A172 (cell line): ENCODE measurements around the gene HOXA3. TPM values are rescaled to one million over a fixed set of nuclear protein-coding genes. Genes with fewer than 3 reads are reported as not detected.

Experiments used
- DNase-seq: peaks from one replicate; pipeline ENCODE4 v3.0.0-alpha.2; 2015; ENCODE audit warnings: low spot score
- total RNA-seq: library from RNA; depleted of rRNA; stranded (reverse); fragments of >200 nt; shearing (Covaris generic); gene quantifications from 2 replicates; pipeline ENCODE4 v1.2.3, GENCODE V29; 2014

Gene HOXA3
- total RNA-seq, 1 experiment from 2014 or later: 0.41 TPM

DNA sequence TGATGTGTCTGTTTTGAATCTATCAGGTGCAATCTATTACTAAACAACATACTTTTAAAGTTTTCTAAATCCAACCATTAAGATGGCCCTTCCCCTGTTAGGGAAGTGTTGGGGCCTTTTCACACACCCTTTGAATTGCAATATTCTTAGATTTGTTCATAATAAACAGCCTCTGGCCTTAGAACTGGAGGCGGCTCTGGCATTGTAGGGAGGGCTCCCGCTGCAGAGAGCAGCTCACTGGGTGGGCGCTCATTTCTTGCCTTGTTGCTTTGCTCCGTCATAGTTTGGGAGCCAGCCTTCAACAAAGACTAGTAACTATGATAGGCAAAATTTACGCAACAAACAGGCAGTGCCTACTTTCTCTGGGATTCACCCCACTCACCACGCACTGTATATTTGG lies 26.0 kb upstream of the HOXA3 start:
- no peak for DNase-seq

- DNase-seq: no peak
Observed at GRCh38 chr7:27177795-27178320, 25.5 kb upstream of the HOXA3 start.

DNA sequence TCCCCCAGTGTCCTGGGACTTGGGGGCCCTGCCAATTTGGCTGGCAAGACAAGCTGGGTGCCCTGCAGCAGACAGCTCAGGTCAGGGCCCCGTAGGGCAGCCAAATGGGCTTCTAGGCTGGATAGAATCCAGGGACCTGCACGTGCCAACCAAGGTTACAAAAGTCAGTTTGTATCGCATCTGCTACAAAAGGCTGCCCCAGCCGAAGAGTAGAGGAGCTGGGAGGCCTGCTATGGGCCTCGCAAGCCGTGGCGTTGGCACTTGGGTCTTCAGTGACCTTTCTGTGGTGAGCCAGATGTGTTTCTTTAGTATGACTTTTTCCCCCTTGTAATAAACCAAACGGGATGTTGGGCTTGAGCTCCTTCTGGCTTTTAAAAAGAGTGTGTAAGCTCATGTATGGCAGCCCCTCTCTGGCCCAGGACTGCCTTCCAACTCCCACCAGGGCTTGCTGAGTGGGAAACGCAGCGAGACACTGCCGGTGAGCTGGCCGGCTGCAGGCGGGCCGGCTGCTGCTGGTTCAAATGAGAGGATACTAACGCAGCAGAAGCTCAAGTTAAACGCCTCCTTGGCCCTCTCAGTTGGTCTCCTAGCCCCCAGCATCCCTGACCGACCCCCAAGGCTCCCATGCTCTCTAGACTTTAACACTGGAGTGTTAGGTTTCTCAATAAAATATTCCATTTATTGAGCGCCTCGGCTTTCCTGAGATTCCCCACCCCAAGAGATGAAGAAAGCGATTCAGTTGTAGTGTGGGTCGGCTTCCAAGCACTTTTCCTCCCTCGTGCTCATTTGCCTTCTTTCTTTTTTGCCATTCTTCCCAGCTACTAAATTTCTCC lies 24.8 kb upstream of the HOXA3 start:
- DNase-seq: no peak

GRCh38 chr7:27176524-27176845 lies 24.1 kb upstream of the HOXA3 start:
- no peak for DNase-seq

DNA sequence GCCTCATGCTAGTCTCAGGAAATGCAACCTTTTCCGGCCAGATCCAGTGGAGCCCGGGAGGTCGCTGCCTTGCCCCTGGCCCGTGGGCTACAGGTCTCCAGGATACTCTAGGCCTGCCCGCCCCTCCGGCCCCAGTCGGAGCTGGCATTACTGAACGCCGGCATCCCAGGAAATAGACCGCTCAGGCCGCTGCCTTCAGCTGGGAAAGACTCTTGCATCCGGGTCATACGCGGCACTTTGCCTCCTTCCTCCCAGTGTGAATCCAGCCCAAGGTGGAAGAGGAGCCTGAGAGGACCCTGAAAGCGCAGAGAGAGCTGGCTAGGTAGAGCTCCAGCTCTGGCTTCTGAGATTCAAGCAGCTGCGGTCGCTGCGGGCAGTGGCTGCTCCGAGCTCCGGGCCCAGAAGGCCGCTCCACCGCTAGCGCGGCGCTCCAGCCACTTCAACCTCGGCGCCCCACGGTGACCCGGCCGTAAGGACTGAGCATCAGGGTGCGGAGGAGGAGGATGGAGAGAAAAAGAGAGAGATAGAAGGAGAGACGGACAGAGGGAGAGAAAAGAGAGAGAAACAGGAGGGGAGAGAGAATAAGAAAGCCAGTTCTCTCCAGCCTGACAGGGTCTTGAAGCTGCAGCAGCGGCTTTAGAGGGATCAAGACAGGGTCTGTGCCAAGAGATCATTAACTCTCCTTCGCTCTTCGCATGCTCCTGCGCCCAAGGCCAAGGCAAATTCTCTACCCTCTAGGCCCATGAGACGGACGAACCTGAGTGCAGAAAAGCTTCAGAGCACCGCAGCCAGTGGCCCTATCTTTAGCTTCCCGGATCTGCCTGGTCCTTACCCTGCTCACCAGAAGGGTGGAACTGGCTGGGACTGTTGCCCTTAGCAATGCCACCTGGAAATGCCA lies 23.5 kb upstream of the HOXA3 start:
- DNase-seq: no peak

- DNase-seq: no peak
Observed at GRCh38 chr7:27174874-27175625, 22.7 kb upstream of the HOXA3 start.

- no peak for DNase-seq
Observed at GRCh38 chr7:27173956-27174873, 21.8 kb upstream of the HOXA3 start, which contains the start of gene HOXA10. TSS of gene HOXA10 (minus strand) at chr7:27174320. CDS start at chr7:27174306, 14 bp downstream.

DNA sequence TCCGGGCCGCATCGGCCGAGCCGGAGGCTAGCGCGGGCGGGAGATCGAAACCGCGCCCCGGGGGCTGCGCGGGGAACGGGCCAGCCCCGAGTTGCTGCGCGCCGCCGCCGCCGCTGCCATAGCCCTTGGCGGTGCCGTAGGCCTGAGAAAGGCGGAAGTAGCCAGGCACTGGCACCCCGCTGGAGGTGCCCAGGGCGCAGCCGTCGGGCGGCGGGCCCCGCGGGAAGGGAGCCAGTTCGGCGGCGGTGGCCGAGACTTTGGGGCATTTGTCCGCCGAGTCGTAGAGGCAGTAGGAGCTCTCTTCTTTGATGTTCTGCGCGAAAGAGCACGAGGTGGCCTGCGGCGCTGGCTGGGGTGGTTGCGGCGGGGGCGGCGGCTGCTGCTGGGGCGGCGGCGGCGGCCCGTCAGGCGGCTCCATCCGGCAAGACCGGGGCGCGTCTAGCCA lies 21.1 kb upstream of the HOXA3 start:
- DNase-seq: no peak

DNA sequence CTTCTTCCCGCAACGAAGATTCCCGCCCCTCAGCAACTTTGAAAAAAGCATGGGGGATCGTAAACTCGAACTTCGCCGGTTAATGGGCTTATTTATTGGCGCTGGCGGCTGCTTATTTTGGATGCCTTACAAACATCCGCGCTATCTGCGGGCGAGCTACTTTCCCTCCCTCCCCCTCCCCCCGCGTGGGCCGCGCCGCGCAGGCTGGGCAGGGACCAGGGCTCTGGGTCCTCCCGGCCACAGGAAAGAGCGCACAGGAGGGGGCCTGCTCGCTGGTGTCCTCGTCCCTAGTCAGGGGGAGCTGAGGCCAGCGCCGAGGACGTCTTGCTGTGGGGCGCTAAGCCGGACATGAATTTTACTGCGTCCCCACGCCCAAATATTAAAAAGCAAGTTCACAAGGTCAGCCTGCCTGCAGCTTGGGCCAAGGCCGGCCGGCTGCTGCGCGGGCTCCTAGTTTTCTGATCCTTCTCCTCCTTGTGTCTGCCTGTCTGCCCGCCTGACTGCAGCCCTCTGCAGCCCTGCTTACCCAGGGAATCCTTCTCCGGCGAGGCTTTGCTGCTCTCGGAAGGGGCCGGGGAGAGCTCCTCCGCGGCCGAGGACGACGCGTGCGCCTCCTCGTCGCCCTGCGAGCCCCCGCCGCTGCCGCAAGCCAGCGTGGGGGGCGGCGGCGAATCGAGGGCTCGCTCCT lies 20.6 kb upstream of the HOXA3 start:
- peak; percentile 77 for DNase-seq

DNA sequence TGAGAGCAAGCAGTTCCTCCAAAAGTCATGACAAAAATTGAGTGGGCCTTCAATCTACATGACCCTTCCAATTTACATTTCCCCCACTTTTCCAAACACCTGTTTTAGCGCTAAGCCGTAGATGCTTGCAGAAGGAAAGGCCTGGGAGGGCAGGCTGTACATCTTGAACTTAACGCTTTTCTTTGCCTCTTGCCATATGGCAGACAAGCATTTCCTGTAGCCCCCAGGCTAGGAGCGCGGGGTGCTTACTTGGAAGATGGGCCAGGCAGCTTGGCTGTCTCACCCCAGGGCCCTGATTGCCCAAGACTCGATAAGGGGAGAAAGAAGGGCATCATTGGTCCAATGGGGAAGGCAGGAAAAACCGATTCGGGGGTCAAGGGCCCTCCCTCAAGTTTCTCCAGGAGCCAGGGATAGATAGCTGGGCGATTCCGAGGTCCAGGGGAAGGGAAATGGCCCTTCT lies 20.0 kb upstream of the HOXA3 start:
- peak; percentile 61 for DNase-seq

DNA sequence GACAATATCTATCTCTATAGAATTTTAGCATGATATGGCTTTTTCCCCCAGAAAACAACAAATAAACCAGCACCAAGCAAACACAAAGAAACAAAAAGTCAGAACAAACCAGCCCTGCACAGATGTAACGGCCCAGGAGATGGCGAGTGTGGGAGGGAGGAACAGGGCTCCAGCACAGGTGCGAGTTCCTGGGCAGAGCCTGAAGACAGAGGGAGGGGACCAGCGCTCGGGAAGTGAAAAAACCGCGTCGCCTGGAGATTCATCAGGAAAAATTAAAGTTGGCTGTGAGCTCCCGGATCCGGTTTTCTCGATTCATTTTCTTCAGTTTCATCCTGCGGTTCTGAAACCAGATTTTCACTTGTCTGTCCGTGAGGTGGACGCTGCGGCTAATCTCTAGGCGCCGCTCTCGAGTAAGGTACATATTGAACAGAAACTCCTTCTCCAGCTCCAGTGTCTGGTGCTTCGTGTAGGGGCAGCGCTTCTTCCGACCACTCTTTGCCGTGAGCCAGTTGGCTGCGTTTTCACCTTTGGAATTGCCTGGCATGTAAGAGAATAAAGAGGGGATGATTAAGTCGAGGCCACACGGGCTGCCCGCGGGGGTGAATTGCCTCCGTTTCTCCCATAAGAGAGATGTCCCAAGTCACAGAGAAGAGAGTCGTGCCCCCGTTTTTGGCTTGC lies 19.4 kb upstream of the HOXA3 start:
- no peak for DNase-seq

DNA sequence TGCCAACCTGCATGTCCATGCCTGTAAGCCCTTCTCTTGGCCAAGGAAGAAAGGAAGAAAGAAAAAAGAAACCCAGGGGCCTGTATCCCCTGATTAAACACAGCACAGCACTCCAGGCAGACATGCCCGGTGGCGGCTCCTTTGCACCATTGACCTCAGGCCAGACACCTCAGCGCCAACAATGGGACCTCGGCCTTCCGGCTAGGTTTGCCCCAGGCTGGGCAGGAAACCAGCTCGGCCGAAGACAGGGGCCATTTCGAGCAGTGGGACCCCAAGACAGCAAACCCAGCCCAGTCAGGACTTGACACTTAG lies 18.9 kb upstream of the HOXA3 start:
- no peak for DNase-seq

DNA sequence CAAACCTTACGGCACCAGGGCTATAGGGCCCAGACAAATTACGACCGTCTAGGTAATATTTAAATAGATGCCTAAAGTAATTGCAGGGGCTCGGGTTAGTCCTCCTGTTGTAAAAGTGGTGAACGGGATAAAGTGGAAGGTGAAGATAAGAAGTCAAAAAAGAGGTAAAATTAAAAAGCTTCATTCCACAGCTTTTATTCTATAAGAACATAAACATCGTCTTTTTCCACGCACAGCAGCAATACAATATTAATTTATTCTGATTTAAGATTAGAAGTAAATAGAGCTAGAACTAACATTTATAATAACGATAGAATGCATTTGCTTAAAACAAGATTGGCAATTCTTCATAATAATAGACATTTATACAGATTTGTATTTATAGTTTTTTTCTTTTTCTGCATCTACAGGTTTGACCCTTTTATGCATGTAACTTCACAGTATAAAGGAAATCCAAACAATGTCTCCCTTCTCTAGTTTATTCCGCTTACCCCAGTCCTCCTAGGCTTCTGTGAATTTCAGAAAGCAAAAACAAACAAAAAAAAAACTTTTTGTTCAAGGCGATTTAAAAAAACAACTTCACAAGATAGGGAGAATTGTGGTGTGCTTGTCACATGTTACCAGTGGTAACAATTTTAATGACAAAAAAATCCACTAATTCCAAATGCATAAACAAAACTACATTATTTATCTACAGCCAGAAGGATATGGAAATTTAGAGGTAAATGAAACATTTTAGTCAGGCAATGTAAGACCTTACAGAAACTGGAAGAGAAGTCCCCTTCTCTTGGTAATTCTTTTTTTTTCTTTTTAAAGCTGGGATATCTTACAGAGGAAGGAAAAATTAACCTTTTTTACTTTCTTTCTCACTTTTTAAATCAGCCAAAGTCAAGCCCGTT lies 18.3 kb upstream of the HOXA3 start:
- no peak for DNase-seq

DNA sequence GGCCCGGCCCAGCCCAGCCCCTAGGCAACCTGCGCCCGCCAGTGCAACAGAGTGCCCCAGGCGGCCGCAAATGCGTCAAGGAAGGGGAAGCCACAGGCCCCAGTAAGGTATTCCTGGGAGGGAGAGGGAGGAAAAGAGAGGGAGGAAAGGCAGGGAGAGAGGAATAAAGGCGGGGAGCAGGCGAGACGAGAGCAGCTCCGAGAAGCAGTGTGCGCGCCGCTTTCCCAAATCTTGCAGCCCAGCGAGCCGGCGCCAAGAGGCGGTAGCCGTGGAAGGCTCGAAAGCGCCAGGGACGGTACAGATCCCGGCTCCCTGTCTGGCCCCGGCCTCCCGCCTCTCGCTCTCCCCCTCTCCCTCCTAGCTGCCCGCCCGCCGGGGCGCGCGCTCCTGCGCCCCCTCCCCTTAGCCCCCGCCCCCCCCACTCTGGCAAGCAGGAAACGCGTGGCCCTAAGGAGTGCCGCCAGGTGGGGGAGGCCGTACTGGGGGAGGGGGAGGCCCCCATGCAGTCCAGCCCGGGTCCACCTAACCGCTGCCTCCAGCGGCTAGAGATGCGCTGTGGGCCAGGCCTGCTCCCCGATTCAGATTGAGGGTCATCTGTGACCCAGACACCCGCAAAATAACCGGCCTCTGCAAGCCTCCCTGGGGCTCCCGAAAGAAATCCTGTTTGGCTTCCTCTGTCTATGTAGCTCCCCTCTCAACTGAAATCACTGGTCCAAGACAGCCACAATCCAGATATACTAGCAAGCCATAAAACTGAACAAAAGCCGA lies 17.5 kb upstream of the HOXA3 start:
- peak; percentile 68 for DNase-seq

GRCh38 chr7:27168265-27168947 lies 16.0 kb upstream of the HOXA3 start:
- peak; percentile 55 for DNase-seq

- DNase-seq: no peak
Observed at GRCh38 chr7:27167916-27168264, 15.5 kb upstream of the HOXA3 start.
